Hepatocyte (in vitro differentiated cells): ENCODE results near the gene NCF2. TPM values are rescaled to one million over a fixed set of nuclear protein-coding genes. Genes with fewer than 3 reads are reported as not detected.

Experiments
- DNase-seq: peaks from one replicate; pipeline ENCODE4 v3.0.0-alpha.2; 2016; ENCODE audit warnings: low spot score
- H2AFZ ChIP-seq: fragments of 200-600 bp; sonication (generic); 2 replicates; pipeline ENCODE4 v1.6.0; 2016; ENCODE audit warnings: antibody characterized with exemption, mild to moderate bottlenecking
- H3K27ac ChIP-seq: fragments of 200-600 bp; sonication (generic); 2 replicates; pipeline ENCODE4 v1.5.1; 2016; ENCODE audit warnings: mild to moderate bottlenecking
- H3K27me3 ChIP-seq: fragments of 200-600 bp; sonication (generic); 2 replicates; pipeline ENCODE4 v1.6.1; 2016
- H3K36me3 ChIP-seq: fragments of 200-600 bp; sonication (generic); replicated peaks from 2 replicates; pipeline ENCODE4 v1.5.1; 2016; ENCODE audit warnings: low read depth; ENCODE audit not compliant: insufficient read depth
- H3K4me1 ChIP-seq: fragments of 200-600 bp; sonication (generic); 2 replicates; pipeline ENCODE4 v1.5.1; 2016; ENCODE audit warnings: mild to moderate bottlenecking, moderate library complexity; ENCODE audit not compliant: insufficient read depth
- H3K4me2 ChIP-seq: fragments of 200-600 bp; sonication (generic); 2 replicates; pipeline ENCODE4 v1.6.0; 2016
- H3K4me3 ChIP-seq: fragments of 200-600 bp; sonication (generic); 2 replicates; pipeline ENCODE4 v1.5.1; 2016; ENCODE audit warnings: mild to moderate bottlenecking
- H3K79me2 ChIP-seq: fragments of 200-600 bp; sonication (generic); 2 replicates; pipeline ENCODE4 v1.6.0; 2017; ENCODE audit warnings: mild to moderate bottlenecking
- H3K9me2 ChIP-seq: fragments of 200-600 bp; sonication (generic); replicated peaks from 2 replicates; pipeline ENCODE4 v1.6.0; 2017; ENCODE audit warnings: mild to moderate bottlenecking; ENCODE audit not compliant: insufficient read depth
- H3K9me3 ChIP-seq: fragments of 200-600 bp; sonication (generic); 2 replicates; pipeline ENCODE4 v1.5.1; 2016; ENCODE audit warnings: low read depth, mild to moderate bottlenecking
- H4K20me1 ChIP-seq: fragments of 200-600 bp; sonication (generic); 2 replicates; pipeline ENCODE4 v1.6.0; 2016; ENCODE audit warnings: mild to moderate bottlenecking; ENCODE audit not compliant: insufficient read depth, poor library complexity, severe bottlenecking
- EZH2 ChIP-seq: fragments of 200-600 bp; sonication (generic); IDR thresholded peaks from 2 replicates; pipeline ENCODE4 v1.6.1; 2016; ENCODE audit warnings: antibody characterized with exemption, mild to moderate bottlenecking, borderline replicate concordance
- EZH2phosphoT487 ChIP-seq: fragments of 200-600 bp; sonication (generic); IDR thresholded peaks from one replicate; pipeline ENCODE4 v1.6.1; 2018; ENCODE audit warnings: antibody characterized with exemption, mild to moderate bottlenecking, low read depth, moderate library complexity; ENCODE audit not compliant: unreplicated experiment, severe bottlenecking
- WGBS: methylation state at CpG from one replicate; pipeline ENCODE4 v1.1.6; 2016; ENCODE audit warnings: low lambda C conversion rate; ENCODE audit errors: missing lambda C conversion rate; 5-methylcytosine and 5-hydroxymethylcytosine counted together
- polyA plus RNA-seq: library from polyadenylated mRNA; unstranded; fragments of >200 nt; fragmentation: Nextera tagmentation; extraction: Ambion mirVana; gene quantifications from 2 replicates; pipeline ENCODE4 v1.2.1, GENCODE V29; 2016
- total RNA-seq: library from RNA; depleted of rRNA; stranded (reverse); fragments of >200 nt; gene quantifications from 2 replicates; pipeline ENCODE4 v1.2.3, GENCODE V29; 2014
- TF ChIP-seq, protein P1 (sequence below): fragments of 200-600 bp; sonication (generic); IDR thresholded peaks from 2 replicates; pipeline ENCODE4 v1.5.1; 2016; ENCODE audit warnings: antibody characterized with exemption, mild to moderate bottlenecking; ENCODE audit not compliant: poor library complexity

The NCF2 gene
- total and polyA plus RNA-seq, 2 experiments from 2014 or later = 3.1 to 13.7 TPM

GRCh38 chr1:183634429-183635065 lies 44.3 kb upstream of the NCF2 start:
- Histone ChIP-seq H3K4me3 (peak overlapping the region; percentile 74), H3K4me1 (peaks cover 14% of the 10 kb centered on the region), H3K9me2 (no peaks in the 10 kb centered on the region), H3K4me2 (peak overlapping the region; percentile 74), H3K9me3 (no peaks in the 10 kb centered on the region), H4K20me1 (peaks cover 26% of the 10 kb centered on the region), H3K79me2 (peaks cover 45% of the 10 kb centered on the region), H2AFZ (peak overlapping the region; percentile 47), H3K27ac (peak overlapping the region; percentile 93), H3K36me3 (no peaks in the 10 kb centered on the region), H3K27me3 (no peaks in the 10 kb centered on the region)
- no peak for TF ChIP-seq EZH2
- TF ChIP-seq, protein P1, sequence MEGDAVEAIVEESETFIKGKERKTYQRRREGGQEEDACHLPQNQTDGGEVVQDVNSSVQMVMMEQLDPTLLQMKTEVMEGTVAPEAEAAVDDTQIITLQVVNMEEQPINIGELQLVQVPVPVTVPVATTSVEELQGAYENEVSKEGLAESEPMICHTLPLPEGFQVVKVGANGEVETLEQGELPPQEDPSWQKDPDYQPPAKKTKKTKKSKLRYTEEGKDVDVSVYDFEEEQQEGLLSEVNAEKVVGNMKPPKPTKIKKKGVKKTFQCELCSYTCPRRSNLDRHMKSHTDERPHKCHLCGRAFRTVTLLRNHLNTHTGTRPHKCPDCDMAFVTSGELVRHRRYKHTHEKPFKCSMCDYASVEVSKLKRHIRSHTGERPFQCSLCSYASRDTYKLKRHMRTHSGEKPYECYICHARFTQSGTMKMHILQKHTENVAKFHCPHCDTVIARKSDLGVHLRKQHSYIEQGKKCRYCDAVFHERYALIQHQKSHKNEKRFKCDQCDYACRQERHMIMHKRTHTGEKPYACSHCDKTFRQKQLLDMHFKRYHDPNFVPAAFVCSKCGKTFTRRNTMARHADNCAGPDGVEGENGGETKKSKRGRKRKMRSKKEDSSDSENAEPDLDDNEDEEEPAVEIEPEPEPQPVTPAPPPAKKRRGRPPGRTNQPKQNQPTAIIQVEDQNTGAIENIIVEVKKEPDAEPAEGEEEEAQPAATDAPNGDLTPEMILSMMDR = no peak
- TF ChIP-seq EZH2phosphoT487 = no peak
- DNase-seq = no peak
- WGBS = under 1% methylated on average over 10 of the region's 10 CpGs

- H3K4me1 ChIP-seq = peaks cover 14% of the 10 kb centered on the region
- no peak overlapping the region for H2AFZ ChIP-seq
- DNase-seq = peak; percentile 57
- peaks cover 46% of the 10 kb centered on the region for H3K79me2 ChIP-seq
- 0% methylated on average over 1 of the region's 1 CpG for WGBS
- TF ChIP-seq EZH2 = no peak
- TF ChIP-seq, protein P1 = peak; percentile 41
- H3K27me3 ChIP-seq = no peaks in the 10 kb centered on the region
- peak overlapping the region; percentile 74 for H3K4me2 ChIP-seq
- H3K9me2 ChIP-seq = no peaks in the 10 kb centered on the region
- H3K36me3 ChIP-seq = no peaks in the 10 kb centered on the region
- H3K4me3 ChIP-seq = peak overlapping the region; percentile 74
- H3K9me3 ChIP-seq = no peaks in the 10 kb centered on the region
- peak overlapping the region; percentile 93 for H3K27ac ChIP-seq
- H4K20me1 ChIP-seq = peaks cover 26% of the 10 kb centered on the region
These were observed 43.6 kb upstream of the NCF2 start for GRCh38 chr1:183633676-183634343.

GRCh38 chr1:183632964-183633363 lies 42.7 kb upstream of the NCF2 start:
- peak overlapping the region; percentile 74 for H3K4me3 ChIP-seq

GRCh38 chr1:183632114-183632513 lies 41.9 kb upstream of the NCF2 start:
- no peaks in the 10 kb centered on the region for H3K36me3 ChIP-seq
- H2AFZ ChIP-seq = no peak overlapping the region
- H3K27ac ChIP-seq = no peak overlapping the region
- H3K4me3 ChIP-seq = no peak overlapping the region
- peaks cover 14% of the 10 kb centered on the region for H3K4me1 ChIP-seq
- peak overlapping the region; percentile 74 for H3K4me2 ChIP-seq
- no peaks in the 10 kb centered on the region for H3K9me3 ChIP-seq
- WGBS = 40% methylated on average over 2 of the region's 2 CpGs
- no peaks in the 10 kb centered on the region for H3K27me3 ChIP-seq
- H4K20me1 ChIP-seq = peaks cover 26% of the 10 kb centered on the region
- peaks cover 46% of the 10 kb centered on the region for H3K79me2 ChIP-seq
- DNase-seq = no peak
- H3K9me2 ChIP-seq = no peaks in the 10 kb centered on the region
- TF ChIP-seq, protein P1 = no peak
- no peak for TF ChIP-seq EZH2phosphoT487
- no peak for TF ChIP-seq EZH2

More at GRCh38 chr1:183632964-183633363, 42.7 kb upstream of the NCF2 start:
- peak overlapping the region; percentile 74 for H3K4me2 ChIP-seq
- H4K20me1 ChIP-seq = peaks cover 26% of the 10 kb centered on the region
- no peak for DNase-seq
- H3K27ac ChIP-seq = no peak overlapping the region
- peaks cover 14% of the 10 kb centered on the region for H3K4me1 ChIP-seq
- peaks cover 46% of the 10 kb centered on the region for H3K79me2 ChIP-seq
- WGBS = 55% methylated on average over 1 of the region's 1 CpG
- TF ChIP-seq EZH2phosphoT487 = no peak
- no peaks in the 10 kb centered on the region for H3K9me2 ChIP-seq
- no peaks in the 10 kb centered on the region for H3K9me3 ChIP-seq
- no peaks in the 10 kb centered on the region for H3K27me3 ChIP-seq
- no peak overlapping the region for H2AFZ ChIP-seq
- no peaks in the 10 kb centered on the region for H3K36me3 ChIP-seq
